Esophagus squamous epithelium (tissue), 4 donors: Measurements from ENCODE around the gene TNFAIP8L1.

Experiments used
- CTCF ChIP-seq, 6 experiments: fragments of 450-650 bp in 4 of 6; fragments of 200-600 bp in 2 of 6; sonication (generic) in 2 of 6; IDR thresholded peaks; one replicate each; pipeline ENCODE4 v1.5.1; 2016 to 2019; ENCODE audit warnings: antibody characterized with exemption in 6 of 6, mild to moderate bottlenecking in 4 of 6, moderate library complexity in 4 of 6
- POLR2A ChIP-seq, 4 donors: fragments of 450-650 bp; IDR thresholded peaks; one replicate each; pipeline ENCODE4 v1.6.1; 2017; ENCODE audit warnings: antibody characterized with exemption in 4 of 4, mild to moderate bottlenecking in 4 of 4, moderate library complexity in 3 of 4

- no peak for TF ChIP-seq CTCF (IDR thresholded peaks at IDR 0.05)
- no peak for TF ChIP-seq POLR2A (IDR thresholded peaks at IDR 0.05)
Observed at GRCh38 chr19:4620675-4621074, 18.6 kb upstream of the TNFAIP8L1 start.
